OCI-LY3 (cell line): ENCODE results near the gene SH3PXD2A.

ENCODE experiments used
- EZH2phosphoT487 ChIP-seq: fragments of 200-600 bp; shearing (Covaris generic); IDR thresholded peaks from 2 replicates; pipeline ENCODE4 v1.6.1; 2018; ENCODE audit warnings: antibody characterized with exemption, mixed run types, low read depth
- TF ChIP-seq, protein P1 (sequence below): fragments of 200-600, 300-600 bp; sonication (generic); IDR thresholded peaks from 2 replicates; pipeline ENCODE4 v1.5.1; 2014; ENCODE audit warnings: antibody characterized with exemption, low read length, low read depth

DNA sequence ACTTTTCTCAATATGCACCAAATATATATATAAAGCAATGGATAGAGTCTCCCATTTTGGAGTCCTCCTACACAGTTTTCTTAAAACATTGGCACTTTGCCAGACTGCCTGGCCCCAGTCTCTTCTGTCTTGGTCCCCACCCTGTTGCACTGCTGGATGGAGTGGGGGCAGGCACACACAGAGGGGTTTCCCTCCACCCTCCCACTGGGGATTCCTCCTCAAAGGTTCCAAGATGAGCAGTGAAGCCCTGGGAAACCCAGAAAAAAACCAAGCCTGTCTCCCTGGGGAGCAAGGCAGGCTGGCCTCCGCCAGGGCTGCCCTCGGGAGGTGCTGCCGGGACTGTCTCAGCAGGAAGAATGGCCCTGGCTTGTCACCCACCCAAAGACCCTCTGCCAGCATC lies 68.0 kb downstream of the SH3PXD2A start:
- TF ChIP-seq, protein P1, sequence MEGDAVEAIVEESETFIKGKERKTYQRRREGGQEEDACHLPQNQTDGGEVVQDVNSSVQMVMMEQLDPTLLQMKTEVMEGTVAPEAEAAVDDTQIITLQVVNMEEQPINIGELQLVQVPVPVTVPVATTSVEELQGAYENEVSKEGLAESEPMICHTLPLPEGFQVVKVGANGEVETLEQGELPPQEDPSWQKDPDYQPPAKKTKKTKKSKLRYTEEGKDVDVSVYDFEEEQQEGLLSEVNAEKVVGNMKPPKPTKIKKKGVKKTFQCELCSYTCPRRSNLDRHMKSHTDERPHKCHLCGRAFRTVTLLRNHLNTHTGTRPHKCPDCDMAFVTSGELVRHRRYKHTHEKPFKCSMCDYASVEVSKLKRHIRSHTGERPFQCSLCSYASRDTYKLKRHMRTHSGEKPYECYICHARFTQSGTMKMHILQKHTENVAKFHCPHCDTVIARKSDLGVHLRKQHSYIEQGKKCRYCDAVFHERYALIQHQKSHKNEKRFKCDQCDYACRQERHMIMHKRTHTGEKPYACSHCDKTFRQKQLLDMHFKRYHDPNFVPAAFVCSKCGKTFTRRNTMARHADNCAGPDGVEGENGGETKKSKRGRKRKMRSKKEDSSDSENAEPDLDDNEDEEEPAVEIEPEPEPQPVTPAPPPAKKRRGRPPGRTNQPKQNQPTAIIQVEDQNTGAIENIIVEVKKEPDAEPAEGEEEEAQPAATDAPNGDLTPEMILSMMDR, result no peak
- TF ChIP-seq EZH2phosphoT487, result no peak
